ENCODE results near the gene ZC3H14. TPM values are rescaled to one million over a fixed set of nuclear protein-coding genes. Genes with fewer than 3 reads are reported as not detected.

ZC3H14 gene
- total and polyA plus RNA-seq, 9 of the 15 experiments (the other 6 are each of a cell fraction or from before 2014, with no cell fraction given): 21.1 to 109 (median 45.3) TPM

DNA sequence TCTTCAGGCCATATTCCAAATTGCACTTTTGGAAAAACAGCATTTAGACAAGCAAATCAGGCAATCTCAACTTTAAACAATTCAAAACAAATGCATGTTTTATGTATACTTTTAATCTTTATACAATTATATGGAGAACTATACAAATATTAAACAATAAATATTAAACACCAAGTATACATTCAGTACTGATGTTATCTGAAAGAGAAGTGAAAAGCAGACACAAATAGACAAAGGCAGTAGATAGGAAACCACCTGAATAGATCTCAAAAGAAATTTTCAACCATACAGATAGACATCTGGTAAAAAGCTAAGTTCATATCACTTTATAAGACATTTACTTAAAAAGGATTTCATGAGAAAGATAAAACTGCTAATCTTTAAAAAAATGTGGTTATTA is 65.2 kb downstream of the ZC3H14 start:
- no TSS peak for BruUV-seq (replicated peaks)

GRCh38 chr14:88628462-88628861 is 65.6 kb downstream of the ZC3H14 start:
- H3K27ac ChIP-seq (ENCODE audit: extremely low read depth, low read depth, low read length): no peak overlapping the region
- intact Hi-C loops (cut with micrococcal nuclease): no loop called here
- no TSS peak for BruUV-seq (replicated peaks)
- H3K4me3 ChIP-seq: no peak overlapping the region
- no peaks in the 10 kb centered on the region; a peak in 1 of 5 replicates for H3K4me1 ChIP-seq (replicated peaks in 1 of 2; ENCODE audit: control insufficient read depth in 2 of 2, insufficient read depth in 2 of 2, low read length in 2 of 2)
- no peaks in the 10 kb centered on the region for H4K20me1 ChIP-seq (replicated peaks; ENCODE audit: control insufficient read depth, insufficient read depth, low read length)
- no peaks in the 10 kb centered on the region; a peak in 1 of 5 replicates for H3K27me3 ChIP-seq (ENCODE audit: control insufficient read depth in 2 of 2, insufficient read depth in 2 of 2, low read length in 2 of 2)
- FAIRE-seq (no peak), ATAC-seq (no peak), DNase-seq (ENCODE audit: extremely low read depth in 1 of 4, low spot score in 3 of 4) (no peak)
- POLR2A ChIA-PET: no interaction called here
- no peak overlapping the region for H2AFZ ChIP-seq (ENCODE audit: low read depth, low read length)
- no peaks in the 10 kb centered on the region for H3K36me3 ChIP-seq (ENCODE audit: control insufficient read depth, insufficient read depth, low read length)
- H3K9ac ChIP-seq (ENCODE audit: insufficient read depth in 1 of 2, low read depth in 2 of 2, low read length in 2 of 2): no peak overlapping the region
- no peaks in the 10 kb centered on the region for H3K79me2 ChIP-seq (ENCODE audit: control insufficient read depth, insufficient read depth, low read length)
- H3K4me2 ChIP-seq (ENCODE audit: insufficient read depth, low read length): no peak overlapping the region
- H3K9me3 ChIP-seq (replicated peaks; ENCODE audit: control insufficient read depth, insufficient read depth, low read depth, low read length): no peaks in the 10 kb centered on the region
- CTCF ChIA-PET (ENCODE audit: low intra/inter-chr PET ratio): no interaction called here
- in situ Hi-C loops (cut with MboI): no loop called here
- no peaks in the 10 kb centered on the region for H3K9me1 ChIP-seq (ENCODE audit: control insufficient read depth, insufficient read depth, low read length)
- no peak for TF ChIP-seq ZSCAN32 (CRISPR knock-in tag; IDR thresholded peaks at IDR 0.05)
- TF ChIP-seq, protein P1, sequence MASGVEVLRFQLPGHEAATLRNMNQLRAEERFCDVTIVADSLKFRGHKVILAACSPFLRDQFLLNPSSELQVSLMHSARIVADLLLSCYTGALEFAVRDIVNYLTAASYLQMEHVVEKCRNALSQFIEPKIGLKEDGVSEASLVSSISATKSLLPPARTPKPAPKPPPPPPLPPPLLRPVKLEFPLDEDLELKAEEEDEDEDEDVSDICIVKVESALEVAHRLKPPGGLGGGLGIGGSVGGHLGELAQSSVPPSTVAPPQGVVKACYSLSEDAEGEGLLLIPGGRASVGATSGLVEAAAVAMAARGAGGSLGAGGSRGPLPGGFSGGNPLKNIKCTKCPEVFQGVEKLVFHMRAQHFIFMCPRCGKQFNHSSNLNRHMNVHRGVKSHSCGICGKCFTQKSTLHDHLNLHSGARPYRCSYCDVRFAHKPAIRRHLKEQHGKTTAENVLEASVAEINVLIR (CRISPR knock-in tag; IDR thresholded peaks at IDR 0.05): no peak
- no peak for TF ChIP-seq RBM15 (IDR thresholded peaks at IDR 0.05; ENCODE audit: insufficient read depth, low read length)
- TF ChIP-seq, protein P2, sequence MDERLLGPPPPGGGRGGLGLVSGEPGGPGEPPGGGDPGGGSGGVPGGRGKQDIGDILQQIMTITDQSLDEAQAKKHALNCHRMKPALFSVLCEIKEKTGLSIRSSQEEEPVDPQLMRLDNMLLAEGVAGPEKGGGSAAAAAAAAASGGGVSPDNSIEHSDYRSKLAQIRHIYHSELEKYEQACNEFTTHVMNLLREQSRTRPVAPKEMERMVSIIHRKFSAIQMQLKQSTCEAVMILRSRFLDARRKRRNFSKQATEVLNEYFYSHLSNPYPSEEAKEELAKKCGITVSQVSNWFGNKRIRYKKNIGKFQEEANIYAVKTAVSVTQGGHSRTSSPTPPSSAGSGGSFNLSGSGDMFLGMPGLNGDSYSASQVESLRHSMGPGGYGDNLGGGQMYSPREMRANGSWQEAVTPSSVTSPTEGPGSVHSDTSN (CRISPR knock-in tag; IDR thresholded peaks at IDR 0.05; ENCODE audit: low read depth): no peak
- TF ChIP-seq, protein P2 (tag; conservative IDR thresholded peaks at IDR 0.05; ENCODE audit: low read depth): no peak
- no peak for TF ChIP-seq TAF7 (tag; IDR thresholded peaks at IDR 0.05)
- no peak for TF ChIP-seq SRF (CRISPR knock-in tag; IDR thresholded peaks at IDR 0.05)
- no peak for TF ChIP-seq IRF9 (tag; IDR thresholded peaks at IDR 0.05)

More for the DNA sequence above, 65.2 kb downstream of the ZC3H14 start:
- Histone ChIP-seq H3K27ac (ENCODE audit: extremely low read depth, low read depth, low read length) (no peak overlapping the region), H4K20me1 (replicated peaks; ENCODE audit: control insufficient read depth, insufficient read depth, low read length) (no peaks in the 10 kb centered on the region), H3K27me3 (ENCODE audit: control insufficient read depth in 2 of 2, insufficient read depth in 2 of 2, low read length in 2 of 2) (no peaks in the 10 kb centered on the region; a peak in 1 of 5 replicates), H3K79me2 (ENCODE audit: control insufficient read depth, insufficient read depth, low read length) (no peaks in the 10 kb centered on the region), H3K4me3 (no peak overlapping the region), H3K9ac (ENCODE audit: insufficient read depth in 1 of 2, low read depth in 2 of 2, low read length in 2 of 2) (no peak overlapping the region), H2AFZ (ENCODE audit: low read depth, low read length) (no peak overlapping the region), H3K9me3 (replicated peaks; ENCODE audit: control insufficient read depth, insufficient read depth, low read depth, low read length) (no peaks in the 10 kb centered on the region), H3K9me1 (ENCODE audit: control insufficient read depth, insufficient read depth, low read length) (no peaks in the 10 kb centered on the region), H3K36me3 (ENCODE audit: control insufficient read depth, insufficient read depth, low read length) (no peaks in the 10 kb centered on the region), H3K4me2 (ENCODE audit: insufficient read depth, low read length) (no peak overlapping the region), H3K4me1 (replicated peaks in 1 of 2; ENCODE audit: control insufficient read depth in 2 of 2, insufficient read depth in 2 of 2, low read length in 2 of 2) (no peaks in the 10 kb centered on the region; a peak in 1 of 5 replicates)
- POLR2A ChIA-PET: no interaction called here
- TF ChIP-seq, protein P3, sequence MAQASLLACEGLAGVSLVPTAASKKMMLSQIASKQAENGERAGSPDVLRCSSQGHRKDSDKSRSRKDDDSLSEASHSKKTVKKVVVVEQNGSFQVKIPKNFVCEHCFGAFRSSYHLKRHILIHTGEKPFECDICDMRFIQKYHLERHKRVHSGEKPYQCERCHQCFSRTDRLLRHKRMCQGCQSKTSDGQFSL (CRISPR knock-in tag; IDR thresholded peaks at IDR 0.05): no peak
- TF ChIP-seq, protein P3 (tag; IDR thresholded peaks at IDR 0.05): no peak
- TF ChIP-seq HIVEP1 (CRISPR knock-in tag; IDR thresholded peaks at IDR 0.05) (no peak), FOSL1 (tag; conservative IDR thresholded peaks at IDR 0.05) (no peak), ZNF212 (CRISPR knock-in tag; IDR thresholded peaks at IDR 0.05) (no peak), KDM4B (IDR thresholded peaks at IDR 0.05; ENCODE audit: borderline replicate concordance in 2 of 2, low read depth in 1 of 2) (no peak), SPI1 (IDR thresholded peaks at IDR 0.05; ENCODE audit: borderline replicate concordance, low read depth, low read length) (no peak)
- intact Hi-C loops (cut with micrococcal nuclease) (no loop called here), in situ Hi-C loops (cut with MboI) (no loop called here)
- FAIRE-seq (no peak), DNase-seq (ENCODE audit: extremely low read depth in 1 of 4, low spot score in 3 of 4) (no peak), ATAC-seq (no peak)
- CTCF ChIA-PET (ENCODE audit: low intra/inter-chr PET ratio): no interaction called here

Measured in K562 (cell line).